Astrocyte (in vitro differentiated cells and primary cell): ENCODE measurements around the gene GET3. TPM values are rescaled to one million over a fixed set of nuclear protein-coding genes. Genes with fewer than 3 reads are reported as not detected.

Source experiments
- DNase-seq: peaks from one replicate; pipeline ENCODE4 v3.0.0-alpha.2; 2010; ENCODE audit warnings: low read depth
- FAIRE-seq: peaks from 2 replicates; lab custom pipeline; 2011; peaks lifted over from hg19 to GRCh38; lab: Jason Lieb, UNC
- H2AFZ ChIP-seq: 2 replicates; pipeline ENCODE4 v1.6.0; 2012; ENCODE audit warnings: low read depth, low read length, inconsistent platforms
- H3K27ac ChIP-seq: 2 replicates; pipeline ENCODE4 v1.5.1; 2011; ENCODE audit warnings: low read depth, low read length, inconsistent platforms
- H3K27me3 ChIP-seq: 2 replicates; pipeline ENCODE4 v1.6.0; 2011; ENCODE audit warnings: low read length, inconsistent platforms; ENCODE audit not compliant: insufficient read depth
- H3K36me3 ChIP-seq: 2 replicates; pipeline ENCODE4 v1.5.1; 2011; ENCODE audit warnings: low read length, inconsistent platforms; ENCODE audit not compliant: insufficient read depth
- H3K4me1 ChIP-seq: 2 replicates; pipeline ENCODE4 v1.5.1; 2011; ENCODE audit warnings: low read length, inconsistent platforms; ENCODE audit not compliant: insufficient read depth
- H3K4me2 ChIP-seq: 2 replicates; pipeline ENCODE4 v1.6.0; 2012; ENCODE audit warnings: low read length, inconsistent platforms
- H3K4me3 ChIP-seq: 2 replicates; pipeline ENCODE4 v1.5.1; 2011; ENCODE audit warnings: low read depth, mild to moderate bottlenecking, low read length, inconsistent platforms; ENCODE audit not compliant: insufficient read depth
- H3K79me2 ChIP-seq: 2 replicates; pipeline ENCODE4 v1.6.0; 2012; ENCODE audit warnings: mild to moderate bottlenecking, low read length, inconsistent platforms; ENCODE audit not compliant: insufficient read depth
- H3K9ac ChIP-seq: 2 replicates; pipeline ENCODE4 v1.6.0; 2012; ENCODE audit warnings: mild to moderate bottlenecking, low read length, inconsistent platforms
- H3K9me3 ChIP-seq: 2 replicates; pipeline ENCODE4 v1.5.1; 2012; ENCODE audit warnings: low read depth, mild to moderate bottlenecking, low read length, inconsistent platforms; ENCODE audit not compliant: insufficient read depth
- H4K20me1 ChIP-seq: 2 replicates; pipeline ENCODE4 v1.6.0; 2012; ENCODE audit warnings: low read length, inconsistent platforms; ENCODE audit not compliant: insufficient read depth
- H3K27ac Mint-ChIP-seq: one replicate; pipeline ENCODE4 v1.8.0; 2021; ENCODE audit warnings: mild to moderate bottlenecking, mixed read lengths; ENCODE audit not compliant: unreplicated experiment
- H3K27me3 Mint-ChIP-seq: one replicate; pipeline ENCODE4 v1.8.0; 2021; ENCODE audit warnings: low read depth, mixed read lengths; ENCODE audit not compliant: unreplicated experiment
- H3K36me3 Mint-ChIP-seq: one replicate; pipeline ENCODE4 v1.8.0; 2021; ENCODE audit warnings: low read depth, mixed read lengths; ENCODE audit not compliant: unreplicated experiment
- H3K4me1 Mint-ChIP-seq: one replicate; pipeline ENCODE4 v1.8.0; 2021; ENCODE audit warnings: low read depth, mixed read lengths; ENCODE audit not compliant: unreplicated experiment
- H3K4me3 Mint-ChIP-seq: one replicate; pipeline ENCODE4 v1.8.0; 2021; ENCODE audit warnings: mild to moderate bottlenecking, moderate library complexity, mixed read lengths; ENCODE audit not compliant: unreplicated experiment
- H3K9me3 Mint-ChIP-seq: one replicate; pipeline ENCODE4 v1.8.0; 2021; ENCODE audit warnings: mild to moderate bottlenecking, mixed read lengths; ENCODE audit not compliant: unreplicated experiment
- EZH2 ChIP-seq: IDR thresholded peaks from 2 replicates; pipeline ENCODE4 v1.6.1; 2012; ENCODE audit warnings: mild to moderate bottlenecking, low read length, inconsistent platforms; ENCODE audit not compliant: insufficient read depth
- total RNA-seq: library from RNA; stranded (reverse); gene quantifications from 2 replicates; pipeline ENCODE4 v1.2.1, GENCODE V29; 2021
- TF ChIP-seq, protein P1 (sequence below): IDR thresholded peaks from 2 replicates; pipeline ENCODE4 v1.5.1; 2011; ENCODE audit warnings: low read depth, mild to moderate bottlenecking, inconsistent platforms, low read length, moderate library complexity; ENCODE audit not compliant: insufficient read depth

The GET3 gene
- total RNA-seq, 1 donor from 2014 or later, result 66.8 TPM

- H3K4me3 Mint-ChIP-seq, result peak overlapping the region; percentile 85
- Histone ChIP-seq H3K27me3 (no peaks in the 10 kb centered on the region), H3K9me3 (no peaks in the 10 kb centered on the region), H3K4me3 (peak overlapping the region; percentile 68), H3K36me3 (no peaks in the 10 kb centered on the region), H3K79me2 (no peaks in the 10 kb centered on the region), H3K4me2 (peak overlapping the region; percentile 89), H3K9ac (peak overlapping the region; percentile 84), H3K4me1 (peaks cover 47% of the 10 kb centered on the region), H2AFZ (peak overlapping the region; percentile 88), H3K27ac (peak overlapping the region; percentile 89), H4K20me1 (no peaks in the 10 kb centered on the region)
- H3K27me3 Mint-ChIP-seq, result no peaks in the 10 kb centered on the region
- peak overlapping the region; percentile 95 for H3K27ac Mint-ChIP-seq
- DNase-seq (no peak), FAIRE-seq (no peak)
- peaks cover 23% of the 10 kb centered on the region for H3K4me1 Mint-ChIP-seq
- H3K9me3 Mint-ChIP-seq, result no peaks in the 10 kb centered on the region
- peaks cover 2% of the 10 kb centered on the region for H3K36me3 Mint-ChIP-seq
- TF ChIP-seq, protein P1, sequence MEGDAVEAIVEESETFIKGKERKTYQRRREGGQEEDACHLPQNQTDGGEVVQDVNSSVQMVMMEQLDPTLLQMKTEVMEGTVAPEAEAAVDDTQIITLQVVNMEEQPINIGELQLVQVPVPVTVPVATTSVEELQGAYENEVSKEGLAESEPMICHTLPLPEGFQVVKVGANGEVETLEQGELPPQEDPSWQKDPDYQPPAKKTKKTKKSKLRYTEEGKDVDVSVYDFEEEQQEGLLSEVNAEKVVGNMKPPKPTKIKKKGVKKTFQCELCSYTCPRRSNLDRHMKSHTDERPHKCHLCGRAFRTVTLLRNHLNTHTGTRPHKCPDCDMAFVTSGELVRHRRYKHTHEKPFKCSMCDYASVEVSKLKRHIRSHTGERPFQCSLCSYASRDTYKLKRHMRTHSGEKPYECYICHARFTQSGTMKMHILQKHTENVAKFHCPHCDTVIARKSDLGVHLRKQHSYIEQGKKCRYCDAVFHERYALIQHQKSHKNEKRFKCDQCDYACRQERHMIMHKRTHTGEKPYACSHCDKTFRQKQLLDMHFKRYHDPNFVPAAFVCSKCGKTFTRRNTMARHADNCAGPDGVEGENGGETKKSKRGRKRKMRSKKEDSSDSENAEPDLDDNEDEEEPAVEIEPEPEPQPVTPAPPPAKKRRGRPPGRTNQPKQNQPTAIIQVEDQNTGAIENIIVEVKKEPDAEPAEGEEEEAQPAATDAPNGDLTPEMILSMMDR, result no peak
- no peak for TF ChIP-seq EZH2
Observed at GRCh38 chr19:12778905-12779161, 41.5 kb downstream of the GET3 start.

DNA sequence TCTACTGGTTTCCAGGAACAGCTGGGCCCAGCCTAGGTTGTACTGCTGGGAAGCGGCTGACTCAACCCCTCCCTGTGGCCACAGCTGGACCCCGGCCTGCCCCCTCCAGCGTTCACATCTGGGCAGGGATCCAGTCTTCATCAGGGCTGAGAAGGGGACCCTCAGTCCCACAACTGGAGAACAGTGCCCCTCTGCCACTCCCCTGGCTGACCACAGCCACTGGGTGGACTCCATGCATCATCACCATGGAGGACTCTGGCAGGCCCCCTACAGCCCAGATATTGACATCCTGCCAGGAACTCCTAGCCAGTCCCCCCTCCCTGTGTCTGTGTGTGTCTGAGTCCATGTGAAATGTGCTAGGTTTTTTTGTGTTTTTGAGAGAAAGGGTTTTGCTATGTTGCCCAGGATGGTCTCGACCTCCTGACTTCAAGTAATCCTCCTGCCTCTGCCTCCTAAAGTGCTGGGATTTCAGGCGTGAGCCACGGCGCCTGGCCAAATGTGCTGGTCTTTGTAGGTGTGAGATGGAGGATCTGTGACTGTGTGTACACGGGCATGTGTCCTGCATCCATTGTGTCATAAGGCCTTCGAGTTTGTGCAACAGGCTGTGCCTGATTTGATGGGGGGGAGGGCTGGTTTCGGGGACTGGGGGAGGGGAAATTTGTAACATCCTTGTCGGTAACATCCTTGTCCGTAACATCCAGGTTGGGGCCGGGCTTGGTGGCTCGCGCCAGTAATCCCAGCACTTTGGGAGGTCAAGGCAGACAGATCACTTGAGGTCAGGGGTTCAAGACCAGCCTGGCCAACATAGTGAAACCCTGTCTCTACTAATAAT, 42.1 kb downstream of the GET3 start:
- Mint-ChIP-seq H3K36me3 (peaks cover 2% of the 10 kb centered on the region), H3K4me1 (peaks cover 21% of the 10 kb centered on the region), H3K27ac (peak overlapping the region; percentile 95), H3K9me3 (no peaks in the 10 kb centered on the region), H3K27me3 (no peaks in the 10 kb centered on the region), H3K4me3 (peak overlapping the region; percentile 85)
- Histone ChIP-seq H3K9ac (peak overlapping the region; percentile 84), H3K36me3 (no peaks in the 10 kb centered on the region), H4K20me1 (no peaks in the 10 kb centered on the region), H3K4me3 (peak overlapping the region; percentile 68), H3K27ac (peak overlapping the region; percentile 89), H3K4me2 (peak overlapping the region; percentile 89), H2AFZ (peak overlapping the region; percentile 88), H3K79me2 (no peaks in the 10 kb centered on the region), H3K27me3 (no peaks in the 10 kb centered on the region), H3K4me1 (peaks cover 51% of the 10 kb centered on the region), H3K9me3 (no peaks in the 10 kb centered on the region)
- TF ChIP-seq, protein P1, result no peak
- no peak for TF ChIP-seq EZH2
- FAIRE-seq, result no peak
- peak; percentile 77 for DNase-seq

GRCh38 chr19:12782174-12782423, 44.8 kb downstream of the GET3 start:
- TF ChIP-seq, protein P1, result no peak
- no peak for TF ChIP-seq EZH2
- H3K27ac Mint-ChIP-seq, result peak overlapping the region; percentile 94
- no peaks in the 10 kb centered on the region for H3K27me3 ChIP-seq
- H3K27me3 Mint-ChIP-seq, result no peaks in the 10 kb centered on the region
- DNase-seq (no peak), FAIRE-seq (no peak)
- H3K4me2 ChIP-seq, result peak overlapping the region; percentile 94
- H3K4me3 Mint-ChIP-seq, result peak overlapping the region; percentile 76
- H3K79me2 ChIP-seq, result no peaks in the 10 kb centered on the region
- no peaks in the 10 kb centered on the region for H4K20me1 ChIP-seq
- peaks cover 21% of the 10 kb centered on the region for H3K4me1 Mint-ChIP-seq
- peak overlapping the region; percentile 81 for H3K27ac ChIP-seq
- H3K36me3 ChIP-seq, result no peaks in the 10 kb centered on the region
- no peaks in the 10 kb centered on the region for H3K36me3 Mint-ChIP-seq
- peak overlapping the region; percentile 59 for H3K4me3 ChIP-seq
- peak overlapping the region; percentile 79 for H2AFZ ChIP-seq
- H3K9me3 ChIP-seq, result no peaks in the 10 kb centered on the region
- H3K4me1 ChIP-seq, result peaks cover 60% of the 10 kb centered on the region
- H3K9me3 Mint-ChIP-seq, result no peaks in the 10 kb centered on the region
- H3K9ac ChIP-seq, result peak overlapping the region; percentile 83
